Urinary bladder (tissue), 4 donors: ENCODE data around the gene C12orf76. TPM values are rescaled to one million over a fixed set of nuclear protein-coding genes. Genes with fewer than 3 reads are reported as not detected.
A peak's percentile ranks its signal among the peaks of the same experiment; 100 is the strongest.

Experiments used
- DNase-seq: peaks from one replicate; pipeline ENCODE4 v3.0.0-alpha.2; 2015; ENCODE audit errors: extremely low spot score
- H3K27ac ChIP-seq: one replicate; pipeline ENCODE4 v1.5.1; 2013; ENCODE audit warnings: low read depth, mild to moderate bottlenecking, moderate library complexity
- H3K36me3 ChIP-seq: one replicate; pipeline ENCODE4 v1.6.1; 2013; ENCODE audit warnings: mild to moderate bottlenecking, moderate library complexity; ENCODE audit not compliant: insufficient read depth
- H3K4me1 ChIP-seq: one replicate; pipeline ENCODE4 v1.6.1; 2013; ENCODE audit warnings: mild to moderate bottlenecking, moderate library complexity; ENCODE audit not compliant: insufficient read depth
- H3K4me3 ChIP-seq: one replicate; pipeline ENCODE4 v1.5.1; 2013; ENCODE audit warnings: low read depth, low read length
- WGBS: extraction: QIAGEN DNeasy Blood & Tissue Kit; methylation state at CpG from one replicate; pipeline ENCODE4 v1.1.7; 2013; 5-methylcytosine and 5-hydroxymethylcytosine counted together
- polyA plus RNA-seq: library from polyadenylated mRNA; stranded (reverse); fragments of 200-250 nt; gene quantifications from one replicate; pipeline ENCODE4 v1.2.3, GENCODE V29; 2013
- total RNA-seq: library from RNA; depleted of rRNA; stranded (reverse); fragments of >200 nt; gene quantifications from one replicate; pipeline ENCODE4 v1.2.3, GENCODE V29; 2014
- donor health status: healthy with polysubstance abuse.
- donor health status: healthy.

The C12orf76 gene
- total and polyA plus RNA-seq, 2 donors = 14.7 to 21.1 TPM

- no peak overlapping the region for H3K27ac ChIP-seq
- H3K36me3 ChIP-seq = no peaks in the 10 kb centered on the region
- no peak overlapping the region for H3K4me3 ChIP-seq
- WGBS = 73% methylated on average over 8 of the region's 8 CpGs
- no peak for DNase-seq
- no peaks in the 10 kb centered on the region for H3K4me1 ChIP-seq
These were observed 45.4 kb downstream of the C12orf76 start for GRCh38 chr12:110002676-110003515.

GRCh38 chr12:110001596-110001995 lies 46.7 kb downstream of the C12orf76 start:
- no peak for DNase-seq
- Histone ChIP-seq H3K36me3 (no peaks in the 10 kb centered on the region), H3K4me1 (no peaks in the 10 kb centered on the region), H3K27ac (no peak overlapping the region), H3K4me3 (no peak overlapping the region)
- WGBS = 85% methylated on average over 4 of the region's 4 CpGs

- H3K4me1 ChIP-seq = no peaks in the 10 kb centered on the region
- DNase-seq = no peak
- H3K27ac ChIP-seq = no peak overlapping the region
- 3% methylated on average over 17 of the region's 17 CpGs for WGBS
- H3K36me3 ChIP-seq = no peaks in the 10 kb centered on the region
- H3K4me3 ChIP-seq = peak overlapping the region; percentile 99
These were observed 48.3 kb downstream of the C12orf76 start for GRCh38 chr12:109999983-110000505.

- no peak overlapping the region for H3K27ac ChIP-seq
- DNase-seq = no peak
- no peaks in the 10 kb centered on the region for H3K36me3 ChIP-seq
- peak overlapping the region; percentile 99 for H3K4me3 ChIP-seq
- under 1% methylated on average over 27 of the region's 27 CpGs for WGBS
- no peaks in the 10 kb centered on the region for H3K4me1 ChIP-seq
These were observed 48.7 kb downstream of the C12orf76 start for GRCh38 chr12:109999649-109999971.

- DNase-seq = peak; percentile 89
- under 1% methylated on average over 62 of the region's 62 CpGs for WGBS
- no peaks in the 10 kb centered on the region for H3K4me1 ChIP-seq
- H3K36me3 ChIP-seq = no peaks in the 10 kb centered on the region
- H3K4me3 ChIP-seq = peak within 1 kb of the TSS; percentile 99
- H3K27ac ChIP-seq = peak within 1 kb of the TSS; percentile 80
These were observed 49.2 kb downstream of the C12orf76 start, which contains the start of gene ANKRD13A for GRCh38 chr12:109998904-109999648. TSS of gene ANKRD13A (plus strand) at chr12:109999430. CDS start at chr12:109999689, 259 bp downstream.

- DNase-seq = no peak
- 56% methylated on average over 9 of the region's 9 CpGs for WGBS
- no peak overlapping the region for H3K27ac ChIP-seq
- H3K36me3 ChIP-seq = no peaks in the 10 kb centered on the region
- no peaks in the 10 kb centered on the region for H3K4me1 ChIP-seq
- peak overlapping the region; percentile 99 for H3K4me3 ChIP-seq
These were observed 50.0 kb downstream of the C12orf76 start for GRCh38 chr12:109998241-109998903.

- no peaks in the 10 kb centered on the region for H3K4me1 ChIP-seq
- DNase-seq = no peak
- WGBS = 87% methylated on average over 4 of the region's 4 CpGs
These were observed 50.9 kb downstream of the C12orf76 start for GRCh38 chr12:109997393-109997792.

GRCh38 chr12:109996483-109996853 lies 51.9 kb downstream of the C12orf76 start:
- peak overlapping the region; percentile 86 for H3K4me3 ChIP-seq
- H3K4me1 ChIP-seq = no peaks in the 10 kb centered on the region
- peaks cover 2% of the 10 kb centered on the region for H3K36me3 ChIP-seq
- 47% methylated on average over 2 of the region's 2 CpGs for WGBS
- no peak overlapping the region for H3K27ac ChIP-seq
- no peak for DNase-seq

More at GRCh38 chr12:109997393-109997792, 50.9 kb downstream of the C12orf76 start:
- no peak overlapping the region for H3K4me3 ChIP-seq
- H3K27ac ChIP-seq = no peak overlapping the region
- no peaks in the 10 kb centered on the region for H3K36me3 ChIP-seq

GRCh38 chr12:109995686-109996482 lies 52.4 kb downstream of the C12orf76 start, which contains the start of gene GIT2:
TSS of gene GIT2 (minus strand) at chr12:109996368. CDS start at chr12:109996224, 144 bp downstream.
- peaks cover 3% of the 10 kb centered on the region for H3K36me3 ChIP-seq
- peak; percentile 79 for DNase-seq
- H3K4me1 ChIP-seq = no peaks in the 10 kb centered on the region
- H3K27ac ChIP-seq = peak within 1 kb of the TSS; percentile 62
- WGBS = under 1% methylated on average over 65 of the region's 65 CpGs
- H3K4me3 ChIP-seq = peak within 1 kb of the TSS; percentile 86

- Histone ChIP-seq H3K4me3 (peak overlapping the region; percentile 86), H3K36me3 (peaks cover 3% of the 10 kb centered on the region), H3K27ac (peak overlapping the region; percentile 62), H3K4me1 (no peaks in the 10 kb centered on the region)
- DNase-seq = no peak
- WGBS = 1% methylated on average over 6 of the region's 6 CpGs
These were observed 53.0 kb downstream of the C12orf76 start for GRCh38 chr12:109995361-109995685.

- H3K36me3 ChIP-seq = peaks cover 3% of the 10 kb centered on the region
- no peak overlapping the region for H3K27ac ChIP-seq
- WGBS = 58% methylated on average over 6 of the region's 6 CpGs
- H3K4me1 ChIP-seq = no peaks in the 10 kb centered on the region
- DNase-seq = no peak
- H3K4me3 ChIP-seq = peak overlapping the region; percentile 86
These were observed 53.7 kb downstream of the C12orf76 start for GRCh38 chr12:109994401-109995175.

GRCh38 chr12:109993091-109993490 lies 55.2 kb downstream of the C12orf76 start:
- 79% methylated on average over 2 of the region's 2 CpGs for WGBS
- H3K4me3 ChIP-seq = no peak overlapping the region
- peaks cover 6% of the 10 kb centered on the region for H3K36me3 ChIP-seq
- DNase-seq = no peak
- H3K27ac ChIP-seq = no peak overlapping the region
- H3K4me1 ChIP-seq = no peaks in the 10 kb centered on the region
